Measurements from ENCODE around the gene INSM2.

The INSM2 gene

GRCh38 chr14:35533357-35534207, at the start of gene INSM2:
TSS of gene INSM2 (plus strand) at chr14:35534164. CDS start at chr14:35534253, 89 bp downstream.
- DNase-seq, result peak; percentile 89

- no peak for DNase-seq
Measured at GRCh38 chr14:35492569-35493014, 41.4 kb upstream of the INSM2 start.

GRCh38 chr14:35495278-35495677, 38.7 kb upstream of the INSM2 start:
- no peak for DNase-seq

- DNase-seq, result no peak
Measured at GRCh38 chr14:35499180-35499579, 34.8 kb upstream of the INSM2 start.

- DNase-seq, result no peak
Measured at GRCh38 chr14:35503646-35504045, 30.3 kb upstream of the INSM2 start.

- DNase-seq, result no peak
Measured at GRCh38 chr14:35504260-35504659, 29.7 kb upstream of the INSM2 start.

- no peak for DNase-seq
Measured at GRCh38 chr14:35506461-35506860, 27.5 kb upstream of the INSM2 start.

- DNase-seq, result no peak
Measured at GRCh38 chr14:35506927-35507326, 27.0 kb upstream of the INSM2 start.

GRCh38 chr14:35509846-35510245, 24.1 kb upstream of the INSM2 start:
- no peak for DNase-seq

- no peak for DNase-seq
Measured at GRCh38 chr14:35512765-35513164, 21.2 kb upstream of the INSM2 start.

GRCh38 chr14:35515916-35516315, 18.0 kb upstream of the INSM2 start:
- DNase-seq, result no peak

GRCh38 chr14:35519986-35520385, 14.0 kb upstream of the INSM2 start:
- no peak for DNase-seq

- DNase-seq, result no peak
Measured at GRCh38 chr14:35525695-35526094, 8.3 kb upstream of the INSM2 start.

- no peak for DNase-seq
Measured at GRCh38 chr14:35526962-35527361, 7.0 kb upstream of the INSM2 start.

- no peak for DNase-seq
Measured at GRCh38 chr14:35531960-35532747, 1.8 kb upstream of the INSM2 start.

GRCh38 chr14:35532783-35533356, 1.1 kb upstream of the INSM2 start:
- peak; percentile 63 for DNase-seq

- DNase-seq, result peak; percentile 47
Measured at GRCh38 chr14:35534208-35534872, 376 bp downstream of the INSM2 start.

GRCh38 chr14:35534873-35535482, 1.0 kb downstream of the INSM2 start:
- peak; percentile 47 for DNase-seq

- peak; percentile 29 for DNase-seq
Measured at GRCh38 chr14:35535483-35536112, 1.6 kb downstream of the INSM2 start.

GRCh38 chr14:35539969-35540368, 6.0 kb downstream of the INSM2 start:
- DNase-seq, result no peak

GRCh38 chr14:35543006-35543405, 9.0 kb downstream of the INSM2 start:
- DNase-seq, result no peak

GRCh38 chr14:35549551-35549950, 15.6 kb downstream of the INSM2 start:
- no peak for DNase-seq

All from NCI-H1105 treated with DMSO at 0.1 percent for 48 hours (cell line).